Right lobe of liver (tissue), 6 donors: ENCODE measurements around the gene IPPK. TPM values are rescaled to one million over a fixed set of nuclear protein-coding genes. Genes with fewer than 3 reads are reported as not detected.

Experiments used
- ATAC-seq, 4 donors: fragments of 200-7000 bp; cut with Tn5 transposase; one replicate each; pipeline ENCODE4 v1.9.1; 2020; ENCODE audit warnings: mild to moderate bottlenecking in 4 of 4, moderate library complexity in 4 of 4
- DNase-seq, 3 donors: peaks; one replicate each; pipeline ENCODE4 v3.0.0-alpha.2; 2020
- H3K27ac ChIP-seq, 3 donors: fragments of 200-600 bp; one replicate each; pipeline ENCODE4 v1.8.0; 2022
- H3K27me3 ChIP-seq, 2 donors: fragments of 200-600 bp; one replicate each; pipeline ENCODE4 v1.8.0; 2022
- H3K36me3 ChIP-seq, 4 donors: fragments of 200-600 bp; sonication (generic) in 1 of 4; one replicate each; pipeline versions ENCODE4 v1.5.1 to v1.8.0; 2017 to 2022; ENCODE audit warnings: control low read depth in 1 of 4
- H3K4me1 ChIP-seq, 4 donors: fragments of 200-600 bp; sonication (generic) in 1 of 4; one replicate each; pipeline versions ENCODE4 v1.5.1 to v1.8.0; 2017 to 2022; ENCODE audit warnings: control low read depth in 1 of 4
- H3K4me3 ChIP-seq, 3 donors: fragments of 200-600 bp; one replicate each; pipeline ENCODE4 v1.8.0; 2022
- H3K9me3 ChIP-seq, 4 donors: fragments of 200-600 bp; sonication (generic) in 1 of 4; one replicate each; pipeline versions ENCODE4 v1.5.1 to v1.8.0; 2017 to 2022; ENCODE audit warnings: control low read depth in 1 of 4
- POLR2A ChIP-seq: fragments of 450-650 bp; IDR thresholded peaks from one replicate; pipeline ENCODE4 v1.6.1; 2017; ENCODE audit warnings: antibody characterized with exemption, mild to moderate bottlenecking
- WGBS: methylation state at CpG from one replicate; pipeline ENCODE4 v1.1.6; 2018; ENCODE audit warnings: low coverage, low lambda C conversion rate; ENCODE audit not compliant: insufficient coverage; ENCODE audit errors: missing lambda C conversion rate; 5-methylcytosine and 5-hydroxymethylcytosine counted together
- intact Hi-C, 2 donors: fragments of 100-400 bp; cut with DNase I; formaldehyde crosslinking; loops; one replicate each; pipeline versions ENCODE4 v1.11.2 to v1.14.1; 2022
- total RNA-seq, 6 experiments: library from RNA; depleted of rRNA in 2 of 6; stranded (reverse); fragments of >200 nt in 2 of 6; fragmentation: NEBNext Ultra II Directional in 3 of 6; extraction: Animal tissue kit (Norgen Biotek cat#: 25700) in 3 of 6; gene quantifications; one replicate each; pipeline versions ENCODE4 v1.1.0 to v1.2.4, GENCODE V29; 2016 to 2023
- TF ChIP-seq, protein P1 (sequence below), 4 donors: fragments of 200-600 bp in 3 of 4; fragments of 450-650 bp in 1 of 4; IDR thresholded peaks; one replicate each; pipeline versions ENCODE4 v1.5.1 to v1.8.0; 2016 to 2022; ENCODE audit warnings: antibody characterized with exemption in 4 of 4, mild to moderate bottlenecking in 2 of 4
- donor health status: DM: no; HTN: yes; CAD: no.
- donor health status: DM: no; HTN: no; CAD: no.
- donor health status: DM: no; HTN: no; CAD: no.
- donor health status: DM: no; HTN: yes; CAD: no.
- donor health status: DM: no; HTN: yes; CAD: no.

Gene IPPK
- total RNA-seq, 6 experiments from 2014 or later, result 2.4 to 4.9 (median 3.7) TPM

DNA sequence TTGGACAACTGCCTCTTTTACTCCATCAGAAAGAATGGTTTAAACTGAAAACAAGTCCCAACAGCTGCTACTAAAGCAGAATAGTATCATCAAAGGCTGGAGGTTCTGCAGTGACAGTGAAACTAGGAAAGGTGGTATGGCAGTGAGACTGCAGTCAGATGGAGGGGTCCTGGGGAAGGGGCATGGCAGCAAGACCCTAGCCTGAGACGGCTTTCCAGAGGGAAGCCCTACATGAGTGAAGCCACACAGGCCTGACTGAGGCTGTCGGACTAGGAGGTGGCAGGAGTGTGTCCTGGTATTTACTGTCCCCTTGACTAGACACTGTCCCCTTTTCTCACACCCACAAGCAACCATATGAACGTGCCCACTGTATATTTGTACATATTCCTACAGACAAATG is 40.4 kb upstream of the IPPK start:
- no peaks in the 10 kb centered on the region for H3K9me3 ChIP-seq
- peaks cover 0 to 26% (median 8%) of the 10 kb centered on the region in 4 donors for H3K36me3 ChIP-seq
- no peaks in the 10 kb centered on the region for H3K4me1 ChIP-seq
- H3K4me3 ChIP-seq, result no peak overlapping the region
- no peak overlapping the region for H3K27ac ChIP-seq
- H3K27me3 ChIP-seq, result no peaks in the 10 kb centered on the region
- ATAC-seq (no peak), DNase-seq (no peak)
- WGBS, result no CpG with 5 or more reads among the region's 3 CpGs
- intact Hi-C loops, result no loop called here
- TF ChIP-seq POLR2A, result no peak
- TF ChIP-seq, protein P1, sequence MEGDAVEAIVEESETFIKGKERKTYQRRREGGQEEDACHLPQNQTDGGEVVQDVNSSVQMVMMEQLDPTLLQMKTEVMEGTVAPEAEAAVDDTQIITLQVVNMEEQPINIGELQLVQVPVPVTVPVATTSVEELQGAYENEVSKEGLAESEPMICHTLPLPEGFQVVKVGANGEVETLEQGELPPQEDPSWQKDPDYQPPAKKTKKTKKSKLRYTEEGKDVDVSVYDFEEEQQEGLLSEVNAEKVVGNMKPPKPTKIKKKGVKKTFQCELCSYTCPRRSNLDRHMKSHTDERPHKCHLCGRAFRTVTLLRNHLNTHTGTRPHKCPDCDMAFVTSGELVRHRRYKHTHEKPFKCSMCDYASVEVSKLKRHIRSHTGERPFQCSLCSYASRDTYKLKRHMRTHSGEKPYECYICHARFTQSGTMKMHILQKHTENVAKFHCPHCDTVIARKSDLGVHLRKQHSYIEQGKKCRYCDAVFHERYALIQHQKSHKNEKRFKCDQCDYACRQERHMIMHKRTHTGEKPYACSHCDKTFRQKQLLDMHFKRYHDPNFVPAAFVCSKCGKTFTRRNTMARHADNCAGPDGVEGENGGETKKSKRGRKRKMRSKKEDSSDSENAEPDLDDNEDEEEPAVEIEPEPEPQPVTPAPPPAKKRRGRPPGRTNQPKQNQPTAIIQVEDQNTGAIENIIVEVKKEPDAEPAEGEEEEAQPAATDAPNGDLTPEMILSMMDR (IDR thresholded peaks at IDR 0.05), result no peak

DNA sequence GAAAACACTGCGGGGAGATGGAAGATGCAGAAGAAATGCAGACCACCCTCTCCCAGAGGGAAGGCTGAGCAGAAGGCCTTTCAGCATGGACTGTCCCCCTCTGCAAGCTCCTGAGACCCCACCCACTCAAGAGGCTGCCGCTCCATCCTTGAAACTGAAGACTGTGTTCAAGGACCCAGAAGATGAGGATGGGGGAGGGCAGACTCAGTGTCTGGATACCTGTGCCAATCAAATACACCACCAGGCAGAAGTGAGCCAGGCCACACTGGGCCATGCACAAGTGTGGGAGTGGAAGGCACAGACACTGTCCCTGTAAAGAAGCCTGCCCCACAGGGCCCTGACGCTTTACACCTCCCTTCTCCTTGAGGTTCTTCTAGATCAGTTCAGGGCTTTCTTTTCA is 40.0 kb upstream of the IPPK start:
- no peak overlapping the region for H3K4me3 ChIP-seq
- DNase-seq (no peak), ATAC-seq (no peak)
- WGBS, result no CpG with 5 or more reads among the region's 3 CpGs
- H3K27me3 ChIP-seq, result no peaks in the 10 kb centered on the region
- TF ChIP-seq, protein P1 (IDR thresholded peaks at IDR 0.05), result no peak
- no peak for TF ChIP-seq POLR2A
- intact Hi-C loops, result no loop called here
- no peaks in the 10 kb centered on the region for H3K4me1 ChIP-seq
- peaks cover 0 to 22% (median 7%) of the 10 kb centered on the region in 4 donors for H3K36me3 ChIP-seq
- no peaks in the 10 kb centered on the region for H3K9me3 ChIP-seq
- no peak overlapping the region for H3K27ac ChIP-seq

- Histone ChIP-seq H3K9me3 (no peaks in the 10 kb centered on the region), H3K4me1 (no peaks in the 10 kb centered on the region), H3K4me3 (no peak overlapping the region), H3K27me3 (no peaks in the 10 kb centered on the region), H3K27ac (no peak overlapping the region), H3K36me3 (peaks cover 0 to 15% (median 3%) of the 10 kb centered on the region in 4 donors)
- intact Hi-C loops, result no loop called here
- no peak for DNase-seq
- ATAC-seq, result no peak
- no peak for TF ChIP-seq POLR2A
- TF ChIP-seq, protein P1 (IDR thresholded peaks at IDR 0.05), result no peak
These were observed 39.3 kb upstream of the IPPK start for GRCh38 chr9:92709240-92709639.

DNA sequence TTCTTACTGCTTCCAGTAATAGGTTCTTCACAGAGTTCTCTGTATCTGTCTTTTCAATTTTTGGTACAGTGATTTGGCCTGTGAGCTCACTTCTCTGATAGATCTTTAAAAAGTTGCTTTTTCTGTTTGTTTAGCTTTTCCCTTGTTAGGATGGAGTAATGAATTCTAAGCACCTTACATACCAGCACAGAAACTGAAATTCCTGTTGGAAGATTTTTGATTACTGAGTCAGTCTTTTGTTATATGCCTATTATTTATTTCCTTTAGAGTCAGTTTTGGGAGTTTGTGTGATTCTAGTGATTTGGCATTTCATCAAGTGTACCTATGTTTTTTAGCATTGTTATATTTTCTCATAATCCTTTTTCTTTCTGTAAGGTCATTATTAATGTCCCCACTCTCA is 37.6 kb upstream of the IPPK start:
- TF ChIP-seq, protein P1 (IDR thresholded peaks at IDR 0.05), result no peak
- TF ChIP-seq POLR2A, result no peak
- H3K9me3 ChIP-seq, result no peaks in the 10 kb centered on the region
- no peaks in the 10 kb centered on the region for H3K4me1 ChIP-seq
- H3K4me3 ChIP-seq, result no peak overlapping the region
- no peaks in the 10 kb centered on the region for H3K27me3 ChIP-seq
- no peak for DNase-seq
- no peaks in the 10 kb centered on the region for H3K36me3 ChIP-seq
- no peak for ATAC-seq
- intact Hi-C loops, result no loop called here
- H3K27ac ChIP-seq, result no peak overlapping the region

DNA sequence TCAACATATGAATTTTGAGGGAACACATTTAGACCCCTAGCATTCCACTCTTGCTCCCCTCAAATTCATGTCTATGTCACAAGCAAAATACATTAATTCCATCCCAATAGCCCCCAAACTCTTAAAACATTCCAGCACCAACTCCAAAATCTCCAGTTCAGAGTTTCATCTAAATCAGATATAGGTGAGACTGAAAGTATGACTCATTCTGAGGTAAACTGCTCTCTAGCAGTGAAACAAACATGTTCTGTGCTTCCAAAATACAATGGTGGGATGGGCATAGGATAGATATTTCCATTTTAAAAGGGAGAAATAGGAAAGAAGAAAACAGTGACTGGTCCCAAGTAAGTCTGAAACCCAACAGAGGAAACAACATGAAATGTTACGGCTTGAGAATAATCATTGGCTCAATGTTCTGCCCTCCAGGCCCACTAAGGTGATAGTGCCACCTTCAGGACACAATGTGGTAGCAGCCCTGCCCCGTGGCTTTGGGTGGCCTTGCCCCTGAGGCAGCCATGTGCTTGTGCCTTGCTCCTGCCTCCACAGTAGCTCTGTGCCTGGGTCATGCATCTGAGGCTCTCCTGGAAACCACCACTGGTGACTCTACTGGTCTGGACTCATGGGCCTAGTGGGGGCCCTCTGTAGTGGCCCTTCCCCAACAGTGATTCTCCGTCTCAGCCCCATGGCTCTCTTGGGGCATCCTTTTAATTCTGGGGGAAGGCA is 36.4 kb upstream of the IPPK start:
- no peak for TF ChIP-seq POLR2A
- TF ChIP-seq, protein P1 (IDR thresholded peaks at IDR 0.05), result peak; percentile 32 to 72 (median 52)
- DNase-seq (no peak), ATAC-seq (peak; percentile 86 to 95 (median 93))
- Histone ChIP-seq H3K27me3 (no peaks in the 10 kb centered on the region), H3K4me1 (no peaks in the 10 kb centered on the region), H3K9me3 (no peaks in the 10 kb centered on the region), H3K27ac (no peak overlapping the region), H3K36me3 (no peaks in the 10 kb centered on the region), H3K4me3 (no peak overlapping the region)
- intact Hi-C loops, result no loop called here
- whole genome bisulfite sequencing, result 28% methylated on average over 2 of the region's 3 CpGs
